K562 (cell line): ENCODE data around the gene ERFL. TPM values are rescaled to one million over a fixed set of nuclear protein-coding genes. Genes with fewer than 3 reads are reported as not detected.
A peak's percentile ranks its signal among the peaks of the same experiment; 100 is the strongest.

Experiments
- ATAC-seq: fragments of 200-7000 bp; cut with Tn5 transposase; 3 replicates; pipeline ENCODE4 v1.9.1; 2020; ENCODE audit warnings: moderate library complexity
- BruUV-seq: library from RNA; stranded (reverse); fragments of 400-500 nt; replicated peaks from 2 replicates; lab custom pipeline; 2021; lab: Mats Ljungman, UMichigan
- CTCF ChIA-PET: fragments of 300-600 bp; formaldehyde crosslinking; extraction: SDS; loops from one replicate; lab custom pipeline; 2021; ENCODE audit warnings: low intra/inter-chr PET ratio; lab: Yijun Ruan, JAX
- POLR2A ChIA-PET: fragments of 300-600, 350-650 bp; sonication (Branson Sonifier 250); formaldehyde crosslinking; extraction: SDS; loops from one replicate; lab custom pipeline; 2021; ENCODE audit warnings: antibody characterized with exemption, inconsistent platforms; lab: Yijun Ruan, JAX
- DNase-seq, 4 experiments: peaks; one replicate each; pipeline versions ENCODE4 v3.0.0 to v3.0.0-alpha.2; 2011 to 2018; ENCODE audit warnings: low spot score in 3 of 4, mixed read lengths in 3 of 4; ENCODE audit errors: extremely low read depth in 1 of 4
- FAIRE-seq: peaks from 2 replicates; lab custom pipeline; 2011; peaks lifted over from hg19 to GRCh38; lab: Jason Lieb, UNC
- H2AFZ ChIP-seq: 2 replicates; pipeline ENCODE4 v1.6.0; 2011; ENCODE audit warnings: low read depth, low read length, control low read depth, inconsistent platforms
- H3K27ac ChIP-seq: fragments of 200-600 bp; 3 replicates; pipeline ENCODE4 v1.8.0; 2011; ENCODE audit warnings: low read depth, mild to moderate bottlenecking, control low read depth, inconsistent platforms, low read length, moderate library complexity, mixed read lengths; ENCODE audit errors: extremely low read depth
- H3K27me3 ChIP-seq, 2 experiments: fragments of 300-600 bp in 1 of 2; 2 replicates in 1 of 2; 3 replicates in 1 of 2; pipeline versions ENCODE4 v1.6.0 to v1.8.0; 2011; ENCODE audit warnings: inconsistent platforms in 2 of 2, low read length in 2 of 2, mild to moderate bottlenecking in 1 of 2, mixed read lengths in 1 of 2, moderate library complexity in 1 of 2; ENCODE audit not compliant: control insufficient read depth in 2 of 2, insufficient read depth in 2 of 2
- H3K36me3 ChIP-seq: fragments of 300-600 bp; 3 replicates; pipeline ENCODE4 v1.8.0; 2011; ENCODE audit warnings: mild to moderate bottlenecking, low read length, inconsistent platforms; ENCODE audit not compliant: control insufficient read depth, insufficient read depth
- H3K4me1 ChIP-seq, 2 experiments: fragments of 200-600 bp in 1 of 2; replicated peaks in 1 of 2; 2 replicates in 1 of 2; 3 replicates in 1 of 2; pipeline versions ENCODE4 v1.5.1 to v1.8.0; 2011; ENCODE audit warnings: inconsistent platforms in 2 of 2, low read length in 2 of 2, mild to moderate bottlenecking in 1 of 2, mixed read lengths in 1 of 2, moderate library complexity in 1 of 2; ENCODE audit not compliant: control insufficient read depth in 2 of 2, insufficient read depth in 2 of 2
- H3K4me2 ChIP-seq: 2 replicates; pipeline ENCODE4 v1.6.1; 2011; ENCODE audit warnings: low read length, control low read depth, inconsistent platforms, mixed read lengths; ENCODE audit not compliant: insufficient read depth
- H3K4me3 ChIP-seq: fragments of 200-600 bp; sonication (generic), shearing (Covaris generic); 2 replicates; pipeline ENCODE4 v1.5.1; 2016; ENCODE audit warnings: control low read depth, inconsistent platforms
- H3K79me2 ChIP-seq: fragments of 200-600 bp; 3 replicates; pipeline ENCODE4 v1.8.0; 2011; ENCODE audit warnings: low read length, inconsistent platforms; ENCODE audit not compliant: control insufficient read depth, insufficient read depth
- H3K9ac ChIP-seq, 2 experiments: 2 replicates each; pipeline versions ENCODE4 v1.6.0 to v1.6.1; 2011; ENCODE audit warnings: low read depth in 2 of 2, low read length in 2 of 2, control low read depth in 1 of 2, inconsistent platforms in 1 of 2, mild to moderate bottlenecking in 1 of 2, mixed read lengths in 1 of 2; ENCODE audit not compliant: insufficient read depth in 1 of 2
- H3K9me1 ChIP-seq: one replicate; pipeline ENCODE4 v1.6.0; 2011; ENCODE audit warnings: inconsistent platforms, mild to moderate bottlenecking, low read length, moderate library complexity; ENCODE audit not compliant: control insufficient read depth, insufficient read depth
- H3K9me3 ChIP-seq: replicated peaks from 2 replicates; pipeline ENCODE4 v1.5.1; 2011; ENCODE audit warnings: low read depth, low read length, inconsistent platforms; ENCODE audit not compliant: control insufficient read depth, insufficient read depth
- H4K20me1 ChIP-seq: replicated peaks from 2 replicates; pipeline ENCODE4 v1.6.1; 2011; ENCODE audit warnings: low read length, inconsistent platforms, mixed read lengths; ENCODE audit not compliant: control insufficient read depth, insufficient read depth
- FOXP1 ChIP-seq: sonication (generic); formaldehyde crosslinking; IDR thresholded peaks from 2 replicates; pipeline ENCODE4 v1.8.0; 2022; ENCODE audit warnings: mild to moderate bottlenecking, missing genetic modification reagents
- GTF2B ChIP-seq: IDR thresholded peaks from 2 replicates; pipeline ENCODE4 v1.6.1; 2011; ENCODE audit not compliant: insufficient read length; ENCODE audit errors: extremely low read depth
- MBD2 ChIP-seq: sonication (generic); IDR thresholded peaks from 2 replicates; pipeline ENCODE4 v1.6.1; 2016; ENCODE audit warnings: low read depth, borderline replicate concordance
- MEIS2 ChIP-seq: fragments of 450-650 bp; IDR thresholded peaks from 2 replicates; pipeline ENCODE4 v1.6.1; 2014; ENCODE audit warnings: mild to moderate bottlenecking; ENCODE audit not compliant: partially characterized antibody
- NR0B1 ChIP-seq: fragments of 450-650 bp; IDR thresholded peaks from one replicate; pipeline ENCODE4 v1.6.1; 2018; ENCODE audit warnings: mild to moderate bottlenecking, moderate library complexity; ENCODE audit not compliant: partially characterized antibody
- PRDM10 ChIP-seq: fragments of 450-650 bp; IDR thresholded peaks from 2 replicates; pipeline ENCODE4 v1.6.1; 2018; ENCODE audit not compliant: partially characterized antibody
- SREBF1 ChIP-seq: fragments of 150-350 bp; IDR thresholded peaks from 2 replicates; pipeline ENCODE4 v1.6.1; 2014; ENCODE audit warnings: antibody characterized with exemption, low read depth, low read length, borderline replicate concordance
- ZBTB33 ChIP-seq: sonication (generic); formaldehyde crosslinking; IDR thresholded peaks from 2 replicates; pipeline ENCODE4 v1.8.1; 2023; ENCODE audit warnings: mild to moderate bottlenecking, missing genetic modification reagents
- ZC3H11A ChIP-seq: IDR thresholded peaks from 2 replicates; pipeline ENCODE4 v1.6.1; 2012; ENCODE audit warnings: low read depth, low read length, improper control_type of control experiment
- ZFP30 ChIP-seq: fragments of 250-450 bp; sonication (Bioruptor Pico); IDR thresholded peaks from 2 replicates; pipeline ENCODE4 v1.8.0; 2022; ENCODE audit warnings: moderate library complexity, mild to moderate bottlenecking, inconsistent platforms, borderline replicate concordance
- ZNF212 ChIP-seq: fragments of 450-650 bp; formaldehyde crosslinking; IDR thresholded peaks from 2 replicates; pipeline ENCODE4 v1.4.0; 2020; ENCODE audit warnings: mild to moderate bottlenecking
- ZNF274 ChIP-seq: IDR thresholded peaks from 2 replicates; pipeline ENCODE4 v1.6.1; 2011; ENCODE audit warnings: low read depth, mild to moderate bottlenecking, low read length, moderate library complexity, borderline replicate concordance
- ZNF699 ChIP-seq: fragments of 250-450 bp; sonication (Bioruptor Pico); IDR thresholded peaks from 2 replicates; pipeline ENCODE4 v1.8.0; 2021; ENCODE audit warnings: mild to moderate bottlenecking, moderate library complexity; ENCODE audit not compliant: insufficient replicate concordance
- WGBS: fragments of 100-300 bp; shearing (Covaris generic); methylation state at CpG from one replicate; pipeline ENCODE4 v1.1.6; 2016; ENCODE audit warnings: low coverage, mixed read lengths; ENCODE audit not compliant: insufficient coverage; ENCODE audit errors: missing lambda C conversion rate; 5-methylcytosine and 5-hydroxymethylcytosine counted together
- in situ Hi-C: fragments of 300-500 bp; cut with MboI; formaldehyde crosslinking; loops from 4 replicates; pipeline ENCODE4 v1.15.0; 2018; ENCODE audit warnings: inconsistent platforms, mixed read lengths
- intact Hi-C: fragments of 100-400 bp; cut with micrococcal nuclease; formaldehyde crosslinking; loops from 2 replicates; pipeline ENCODE4 v1.14.2; 2022
- polyA plus RNA-seq, 8 experiments: library from polyadenylated mRNA; depleted of rRNA in 4 of 8; stranded (reverse) in 5 of 8; unstranded in 3 of 8; fragments of >200 nt; fragmentation: Nextera tagmentation in 2 of 8; fragmentation: Illumina TruSeq in 1 of 8; extraction: Ambion mirVana in 2 of 8; extraction: Trizol in 1 of 8; gene quantifications; 2 replicates each; pipeline versions ENCODE4 v1.2.1 to v1.2.3, GENCODE V29; 2011 to 2014; ENCODE audit warnings: inconsistent platforms in 1 of 8, missing spikeins in 1 of 8
- total RNA-seq, 7 experiments: library from RNA; depleted of rRNA in 6 of 7; stranded (reverse); fragments of >200 nt in 6 of 7; fragmentation: Illumina TruSeq in 2 of 7; extraction: Trizol in 2 of 7; gene quantifications; 2 replicates each; pipeline versions ENCODE4 v1.2.1 to v1.2.3, GENCODE V29; 2011 to 2021; ENCODE audit warnings: low replicate concordance in 1 of 7

Gene ERFL
- total and polyA plus RNA-seq, 9 of the 15 experiments (the other 6 are each of a cell fraction or from before 2014, with no cell fraction given) = 0.07 to 0.75 (median 0.32) TPM; not detected in 4

- Histone ChIP-seq H3K4me1 (peaks cover 0 to 25% of the 10 kb centered on the region in 2 experiments; a peak in 2 of 5 replicates), H3K4me2 (no peak overlapping the region), H3K9me3 (no peaks in the 10 kb centered on the region), H3K9ac (peak overlapping the region in 1 of 2 experiments; percentile 53; a peak in 2 of 4 replicates), H3K36me3 (peaks cover 75% of the 10 kb centered on the region; the same call in 2 of the 3 replicates), H2AFZ (no peak overlapping the region), H4K20me1 (0 out of 2 replicates have a peak, but pooled peaks cover 4% of the 10 kb centered on the region), H3K9me1 (no peaks in the 10 kb centered on the region), H3K27me3 (no peaks in the 10 kb centered on the region), H3K27ac (no peak overlapping the region), H3K4me3 (no peak overlapping the region), H3K79me2 (peaks cover 2% of the 10 kb centered on the region; the same call in 1 of the 3 replicates)
- in situ Hi-C loops (no loop called here), intact Hi-C loops (no loop called here)
- ChIA-PET POLR2A (interaction anchor here (0.7 to 2.5 kb wide), 3 partner anchors 9 to 13 kb away, joined by 3 to 11 read pairs (median 3); no protein-coding TSS in a partner anchor), CTCF (no interaction called here)
- no TSS peak for BruUV-seq
- WGBS = 91% methylated on average over 27 of the region's 34 CpGs
- DNase-seq (no peak), FAIRE-seq (no peak), ATAC-seq (no peak; the same call in 2 of the 3 replicates)
- no peak for TF ChIP-seq ZNF212 (CRISPR knock-in tag)
- TF ChIP-seq MEIS2 = no peak
- no peak for TF ChIP-seq ZFP30 (CRISPR knock-in tag)
- no peak for TF ChIP-seq ZNF274
- no peak for TF ChIP-seq ZC3H11A
- no peak for TF ChIP-seq ZNF699 (CRISPR knock-in tag)
- no peak for TF ChIP-seq PRDM10
- no peak for TF ChIP-seq FOXP1
- peak; percentile 49; the same call in 1 of the 2 replicates for TF ChIP-seq ZBTB33 (CRISPR knock-in tag)
- no peak for TF ChIP-seq NR0B1
- TF ChIP-seq GTF2B = no peak
- TF ChIP-seq SREBF1 = no peak
- no peak for TF ChIP-seq MBD2
These were observed 35.9 kb downstream of the ERFL start for GRCh38 chr19:41892173-41892902.
